Panc1 (cell line): ENCODE measurements around the gene GRM1. TPM values are rescaled to one million over a fixed set of nuclear protein-coding genes. Genes with fewer than 3 reads are reported as not detected.

ENCODE experiments used
- ATAC-seq: fragments of 200-7000 bp; cut with Tn5 transposase; 2 replicates; pipeline ENCODE4 v1.9.1; 2020; ENCODE audit warnings: mild to moderate bottlenecking, moderate library complexity
- BruUV-seq: library from RNA; stranded (reverse); fragments of 400-500 nt; replicated peaks from 2 replicates; lab custom pipeline; 2021; lab: Mats Ljungman, UMichigan
- CTCF ChIA-PET: fragments of 300-600 bp; sonication (Branson Sonifier 250); formaldehyde crosslinking; loops from one replicate; lab custom pipeline; 2022; ENCODE audit warnings: antibody characterized with exemption; lab: Charles Lee
- POLR2A ChIA-PET: fragments of 300-600 bp; sonication (Branson Sonifier 250); formaldehyde crosslinking; loops from one replicate; lab custom pipeline; 2022; ENCODE audit warnings: antibody characterized with exemption; lab: Charles Lee
- DNase-seq: peaks from one replicate; pipeline ENCODE4 v3.0.0-alpha.2; 2010; ENCODE audit warnings: low read depth, low spot score
- H3K27ac ChIP-seq: 2 replicates; pipeline ENCODE4 v1.5.1; 2011; ENCODE audit warnings: mild to moderate bottlenecking, low read length, inconsistent platforms
- H3K27me3 ChIP-seq: fragments of 200-500 bp; sonication (Bioruptor generic); 2 replicates; pipeline ENCODE4 v1.6.0; 2014; ENCODE audit warnings: low read length, inconsistent platforms; ENCODE audit not compliant: control insufficient read depth, insufficient read depth
- H3K36me3 ChIP-seq: fragments of 200-500 bp; sonication (Bioruptor generic); 2 replicates; pipeline ENCODE4 v1.5.1; 2014; ENCODE audit warnings: inconsistent platforms, mild to moderate bottlenecking, low read length, moderate library complexity; ENCODE audit not compliant: control insufficient read depth, insufficient read depth
- H3K4me1 ChIP-seq: 2 replicates; pipeline ENCODE4 v1.5.1; 2011; ENCODE audit warnings: inconsistent platforms, mild to moderate bottlenecking, low read length, moderate library complexity; ENCODE audit not compliant: control insufficient read depth, insufficient read depth
- H3K4me3 ChIP-seq, 2 experiments: 2 replicates each; pipeline ENCODE4 v1.5.1; 2011 to 2012; ENCODE audit warnings: low read depth in 2 of 2, low read length in 2 of 2, mild to moderate bottlenecking in 2 of 2, inconsistent platforms in 1 of 2, moderate library complexity in 1 of 2
- H3K9me3 ChIP-seq: fragments of 200-500 bp; sonication (Bioruptor generic); 2 replicates; pipeline ENCODE4 v1.5.1; 2014; ENCODE audit warnings: low read depth, mild to moderate bottlenecking, inconsistent platforms, low read length, moderate library complexity; ENCODE audit not compliant: control insufficient read depth, insufficient read depth
- POLR2AphosphoS5 ChIP-seq: IDR thresholded peaks from 2 replicates; pipeline ENCODE4 v1.6.1; 2012; ENCODE audit warnings: mild to moderate bottlenecking, low read depth, low read length, moderate library complexity
- SIN3A ChIP-seq: IDR thresholded peaks from 2 replicates; pipeline ENCODE4 v1.6.1; 2012; ENCODE audit warnings: low read depth, mild to moderate bottlenecking, low read length, moderate library complexity, borderline replicate concordance; ENCODE audit not compliant: insufficient read depth
- TCF7L2 ChIP-seq: IDR thresholded peaks from 2 replicates; pipeline ENCODE4 v1.6.1; 2011; ENCODE audit warnings: mild to moderate bottlenecking, low read depth, low read length, inconsistent platforms
- in situ Hi-C: cut with HindIII; loops from 2 replicates; pipeline ENCODE4 v1.10.0; 2016; ENCODE audit warnings: low sequenced_read_pairs, low pct_unique_long_range_greater_than_20kb
- intact Hi-C: fragments of 100-400 bp; cut with micrococcal nuclease; formaldehyde crosslinking; loops from one replicate; pipeline ENCODE4 v1.10.0; 2022; ENCODE audit not compliant: unreplicated experiment
- total RNA-seq: library from RNA; stranded (reverse); gene quantifications from one replicate; pipeline ENCODE4 v1.2.1, GENCODE V29; 2021; ENCODE audit not compliant: unreplicated experiment
- TF ChIP-seq, protein P1 (sequence below), 2 experiments: IDR thresholded peaks; 2 replicates each; pipeline ENCODE4 v1.6.1; 2011 to 2012; ENCODE audit warnings: low read depth in 2 of 2, control low read depth in 1 of 2, low read length in 1 of 2, mild to moderate bottlenecking in 1 of 2, moderate library complexity in 1 of 2; ENCODE audit not compliant: insufficient read depth in 1 of 2
- TF ChIP-seq, protein P2 (sequence below): fragments of 450-650 bp; IDR thresholded peaks from 2 replicates; pipeline ENCODE4 v1.5.1; 2017; ENCODE audit warnings: mild to moderate bottlenecking

GRM1 gene
- total RNA-seq, 1 experiment from 2014 or later: not detected

DNA sequence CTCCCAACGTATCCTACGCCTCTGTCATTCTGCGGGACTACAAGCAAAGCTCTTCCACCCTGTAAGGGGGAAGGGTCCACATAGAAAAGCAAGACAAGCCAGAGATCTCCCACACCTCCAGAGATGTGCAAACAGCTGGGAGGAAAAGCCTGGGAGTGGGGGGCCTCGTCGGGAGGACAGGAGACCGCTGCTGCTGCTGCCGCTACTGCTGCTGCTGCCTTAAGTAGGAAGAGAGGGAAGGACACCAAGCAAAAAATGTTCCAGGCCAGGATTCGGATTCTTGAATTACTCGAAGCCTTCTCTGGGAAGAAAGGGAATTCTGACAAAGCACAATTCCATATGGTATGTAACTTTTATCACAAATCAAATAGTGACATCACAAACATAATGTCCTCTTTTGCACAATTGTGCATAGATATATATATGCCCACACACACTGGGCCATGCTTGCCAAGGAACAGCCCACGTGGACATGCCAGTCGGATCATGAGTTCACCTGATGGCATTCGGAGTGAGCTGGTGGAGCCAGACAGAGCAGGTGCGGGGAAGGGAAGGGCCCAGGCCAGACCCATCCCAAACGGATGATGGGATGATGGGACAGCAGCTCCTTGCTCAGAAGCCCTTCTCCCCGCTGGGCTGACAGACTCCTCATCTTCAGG is 406.0 kb downstream of the GRM1 start:
- H3K9me3 ChIP-seq: no peaks in the 10 kb centered on the region
- H3K36me3 ChIP-seq: no peaks in the 10 kb centered on the region
- no TSS peak for BruUV-seq
- no peak overlapping the region for H3K4me3 ChIP-seq
- CTCF ChIA-PET: no interaction called here
- no peaks in the 10 kb centered on the region for H3K27me3 ChIP-seq
- H3K27ac ChIP-seq: no peak overlapping the region
- POLR2A ChIA-PET: no interaction called here
- ATAC-seq: no peak
- in situ Hi-C loops: no loop called here
- intact Hi-C loops: no loop called here
- TF ChIP-seq SIN3A (no peak), TCF7L2 (no peak), POLR2AphosphoS5 (no peak)
- TF ChIP-seq, protein P1, sequence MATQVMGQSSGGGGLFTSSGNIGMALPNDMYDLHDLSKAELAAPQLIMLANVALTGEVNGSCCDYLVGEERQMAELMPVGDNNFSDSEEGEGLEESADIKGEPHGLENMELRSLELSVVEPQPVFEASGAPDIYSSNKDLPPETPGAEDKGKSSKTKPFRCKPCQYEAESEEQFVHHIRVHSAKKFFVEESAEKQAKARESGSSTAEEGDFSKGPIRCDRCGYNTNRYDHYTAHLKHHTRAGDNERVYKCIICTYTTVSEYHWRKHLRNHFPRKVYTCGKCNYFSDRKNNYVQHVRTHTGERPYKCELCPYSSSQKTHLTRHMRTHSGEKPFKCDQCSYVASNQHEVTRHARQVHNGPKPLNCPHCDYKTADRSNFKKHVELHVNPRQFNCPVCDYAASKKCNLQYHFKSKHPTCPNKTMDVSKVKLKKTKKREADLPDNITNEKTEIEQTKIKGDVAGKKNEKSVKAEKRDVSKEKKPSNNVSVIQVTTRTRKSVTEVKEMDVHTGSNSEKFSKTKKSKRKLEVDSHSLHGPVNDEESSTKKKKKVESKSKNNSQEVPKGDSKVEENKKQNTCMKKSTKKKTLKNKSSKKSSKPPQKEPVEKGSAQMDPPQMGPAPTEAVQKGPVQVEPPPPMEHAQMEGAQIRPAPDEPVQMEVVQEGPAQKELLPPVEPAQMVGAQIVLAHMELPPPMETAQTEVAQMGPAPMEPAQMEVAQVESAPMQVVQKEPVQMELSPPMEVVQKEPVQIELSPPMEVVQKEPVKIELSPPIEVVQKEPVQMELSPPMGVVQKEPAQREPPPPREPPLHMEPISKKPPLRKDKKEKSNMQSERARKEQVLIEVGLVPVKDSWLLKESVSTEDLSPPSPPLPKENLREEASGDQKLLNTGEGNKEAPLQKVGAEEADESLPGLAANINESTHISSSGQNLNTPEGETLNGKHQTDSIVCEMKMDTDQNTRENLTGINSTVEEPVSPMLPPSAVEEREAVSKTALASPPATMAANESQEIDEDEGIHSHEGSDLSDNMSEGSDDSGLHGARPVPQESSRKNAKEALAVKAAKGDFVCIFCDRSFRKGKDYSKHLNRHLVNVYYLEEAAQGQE (IDR thresholded peaks at IDR 0.05; ENCODE audit: insufficient read depth in 1 of 2, low read depth in 2 of 2, low read length in 1 of 2): no peak
- TF ChIP-seq, protein P2, sequence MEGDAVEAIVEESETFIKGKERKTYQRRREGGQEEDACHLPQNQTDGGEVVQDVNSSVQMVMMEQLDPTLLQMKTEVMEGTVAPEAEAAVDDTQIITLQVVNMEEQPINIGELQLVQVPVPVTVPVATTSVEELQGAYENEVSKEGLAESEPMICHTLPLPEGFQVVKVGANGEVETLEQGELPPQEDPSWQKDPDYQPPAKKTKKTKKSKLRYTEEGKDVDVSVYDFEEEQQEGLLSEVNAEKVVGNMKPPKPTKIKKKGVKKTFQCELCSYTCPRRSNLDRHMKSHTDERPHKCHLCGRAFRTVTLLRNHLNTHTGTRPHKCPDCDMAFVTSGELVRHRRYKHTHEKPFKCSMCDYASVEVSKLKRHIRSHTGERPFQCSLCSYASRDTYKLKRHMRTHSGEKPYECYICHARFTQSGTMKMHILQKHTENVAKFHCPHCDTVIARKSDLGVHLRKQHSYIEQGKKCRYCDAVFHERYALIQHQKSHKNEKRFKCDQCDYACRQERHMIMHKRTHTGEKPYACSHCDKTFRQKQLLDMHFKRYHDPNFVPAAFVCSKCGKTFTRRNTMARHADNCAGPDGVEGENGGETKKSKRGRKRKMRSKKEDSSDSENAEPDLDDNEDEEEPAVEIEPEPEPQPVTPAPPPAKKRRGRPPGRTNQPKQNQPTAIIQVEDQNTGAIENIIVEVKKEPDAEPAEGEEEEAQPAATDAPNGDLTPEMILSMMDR: no peak
- H3K4me1 ChIP-seq: no peaks in the 10 kb centered on the region
- DNase-seq: no peak

DNA sequence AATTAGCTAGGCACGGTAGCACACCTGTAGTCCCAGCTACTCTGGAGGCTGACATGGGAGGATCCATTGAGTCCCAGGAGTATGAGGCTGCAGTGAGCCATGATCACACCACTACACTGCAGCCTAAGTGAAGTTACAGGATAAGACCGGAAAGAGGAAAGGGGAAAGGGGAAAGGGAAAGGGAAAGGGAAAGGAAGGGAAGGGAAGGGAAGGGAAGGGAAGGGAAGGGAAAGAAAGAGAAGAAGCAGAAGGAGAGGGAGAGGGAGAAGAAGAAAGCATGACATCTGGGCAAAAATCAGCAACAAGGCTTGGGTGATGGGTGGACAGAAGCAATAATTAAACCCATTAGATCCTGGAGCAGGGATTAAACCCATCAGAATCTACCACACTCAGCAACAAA is 413.0 kb downstream of the GRM1 start:
- Histone ChIP-seq H3K4me1 (no peaks in the 10 kb centered on the region), H3K9me3 (no peaks in the 10 kb centered on the region), H3K27me3 (no peaks in the 10 kb centered on the region), H3K27ac (no peak overlapping the region), H3K4me3 (no peak overlapping the region), H3K36me3 (no peaks in the 10 kb centered on the region)
- in situ Hi-C loops: no loop called here
- ATAC-seq (no peak), DNase-seq (no peak)
- BruUV-seq: no TSS peak
- POLR2A ChIA-PET: no interaction called here
- intact Hi-C loops: no loop called here
- CTCF ChIA-PET: interaction anchor here (0.6 kb wide), 1 partner anchor 15 kb away, joined by 4 read pairs; no protein-coding TSS in a partner anchor
- TF ChIP-seq TCF7L2 (no peak), SIN3A (no peak), POLR2AphosphoS5 (no peak)
- TF ChIP-seq, protein P1 (IDR thresholded peaks at IDR 0.05; ENCODE audit: insufficient read depth in 1 of 2, low read depth in 2 of 2, low read length in 1 of 2): no peak
- TF ChIP-seq, protein P2: no peak
